ENCODE measurements around the gene ECE2. TPM values are rescaled to one million over a fixed set of nuclear protein-coding genes. Genes with fewer than 3 reads are reported as not detected.

The ECE2 gene
- total RNA-seq, 1 experiment from 2014 or later: not detected

- intact Hi-C loops (cut with micrococcal nuclease): no loop called here
- Histone ChIP-seq H3K4me3 (ENCODE audit: low read length) (no peak overlapping the region), H3K36me3 (ENCODE audit: low read depth, low read length) (peaks cover 93% of the 10 kb centered on the region), H3K9me3 (ENCODE audit: low read length) (no peaks in the 10 kb centered on the region), H3K27ac (ENCODE audit: low read length) (no peak overlapping the region), H3K27me3 (ENCODE audit: low read length) (no peaks in the 10 kb centered on the region), H4K20me1 (ENCODE audit: low read length) (peaks cover 32% of the 10 kb centered on the region), H3K9ac (ENCODE audit: low read length) (no peak overlapping the region), H3F3A (ENCODE audit: low read length, unreplicated experiment) (no peaks in the 10 kb centered on the region), H3K79me2 (ENCODE audit: low read length) (peaks cover 68% of the 10 kb centered on the region), H2AFZ (ENCODE audit: low read length) (no peak overlapping the region), H3K9me2 (replicated peaks; ENCODE audit: low read length) (no peaks in the 10 kb centered on the region), H3K4me1 (ENCODE audit: insufficient read depth, low read length) (peaks cover 6% of the 10 kb centered on the region), H3K4me2 (ENCODE audit: low read length) (no peak overlapping the region)
- no peak for DNase-seq
- TF ChIP-seq EZH2phosphoT487 (IDR thresholded peaks at IDR 0.05; ENCODE audit: borderline replicate concordance, low read length): no peak
- TF ChIP-seq CTCF (conservative IDR thresholded peaks at IDR 0.05; ENCODE audit: low read depth, low read length): no peak
- no peak for TF ChIP-seq EZH2 (IDR thresholded peaks at IDR 0.05; ENCODE audit: low read length, unreplicated experiment)
- POLR2A ChIA-PET (ENCODE audit: unreplicated experiment): no interaction called here
- CTCF ChIA-PET: no interaction called here
- no TSS peak for BruUV-seq (replicated peaks)
- ATAC-seq: no peak
Observed at GRCh38 chr3:184325269-184325668, 49.4 kb downstream of the ECE2 start.

GRCh38 chr3:184325715-184326369 lies 50.0 kb downstream of the ECE2 start:
- H3K4me3 ChIP-seq (ENCODE audit: low read length): no peak overlapping the region
- no peaks in the 10 kb centered on the region for H3K9me2 ChIP-seq (replicated peaks; ENCODE audit: low read length)
- BruUV-seq (replicated peaks): no TSS peak
- peaks cover 62% of the 10 kb centered on the region for H3K79me2 ChIP-seq (ENCODE audit: low read length)
- intact Hi-C loops (cut with micrococcal nuclease): no loop called here
- H3K27ac ChIP-seq (ENCODE audit: low read length): no peak overlapping the region
- TF ChIP-seq EZH2 (IDR thresholded peaks at IDR 0.05; ENCODE audit: low read length, unreplicated experiment) (no peak), CTCF (conservative IDR thresholded peaks at IDR 0.05; ENCODE audit: low read depth, low read length) (no peak), EZH2phosphoT487 (IDR thresholded peaks at IDR 0.05; ENCODE audit: borderline replicate concordance, low read length) (no peak)
- CTCF ChIA-PET: no interaction called here
- peak; percentile 32; the same call in 1 of the 2 replicates for ATAC-seq
- no peaks in the 10 kb centered on the region for H3K9me3 ChIP-seq (ENCODE audit: low read length)
- no peaks in the 10 kb centered on the region for H3F3A ChIP-seq (ENCODE audit: low read length, unreplicated experiment)
- peak; percentile 33 for DNase-seq
- peaks cover 88% of the 10 kb centered on the region for H3K36me3 ChIP-seq (ENCODE audit: low read depth, low read length)
- H3K27me3 ChIP-seq (ENCODE audit: low read length): no peaks in the 10 kb centered on the region
- H3K4me2 ChIP-seq (ENCODE audit: low read length): no peak overlapping the region
- H4K20me1 ChIP-seq (ENCODE audit: low read length): peaks cover 27% of the 10 kb centered on the region
- H2AFZ ChIP-seq (ENCODE audit: low read length): no peak overlapping the region
- H3K9ac ChIP-seq (ENCODE audit: low read length): no peak overlapping the region
- H3K4me1 ChIP-seq (ENCODE audit: insufficient read depth, low read length): peaks cover under 1% of the 10 kb centered on the region; the same call in 1 of the 2 replicates
- POLR2A ChIA-PET (ENCODE audit: unreplicated experiment): no interaction called here

- Histone ChIP-seq H3K27me3 (ENCODE audit: low read length) (no peaks in the 10 kb centered on the region), H3K4me3 (ENCODE audit: low read length) (no peak overlapping the region), H3K4me2 (ENCODE audit: low read length) (no peak overlapping the region), H2AFZ (ENCODE audit: low read length) (no peak overlapping the region), H3K9ac (ENCODE audit: low read length) (no peak overlapping the region), H3K4me1 (ENCODE audit: insufficient read depth, low read length) (peaks cover 14% of the 10 kb centered on the region), H4K20me1 (ENCODE audit: low read length) (peaks cover 14% of the 10 kb centered on the region), H3K36me3 (ENCODE audit: low read depth, low read length) (peaks cover 88% of the 10 kb centered on the region), H3K27ac (ENCODE audit: low read length) (no peak overlapping the region), H3K9me2 (replicated peaks; ENCODE audit: low read length) (no peaks in the 10 kb centered on the region), H3F3A (ENCODE audit: low read length, unreplicated experiment) (peaks cover 3% of the 10 kb centered on the region), H3K79me2 (ENCODE audit: low read length) (peaks cover 53% of the 10 kb centered on the region), H3K9me3 (ENCODE audit: low read length) (no peaks in the 10 kb centered on the region)
- POLR2A ChIA-PET (ENCODE audit: unreplicated experiment): no interaction called here
- intact Hi-C loops (cut with micrococcal nuclease): no loop called here
- TF ChIP-seq EZH2phosphoT487 (IDR thresholded peaks at IDR 0.05; ENCODE audit: borderline replicate concordance, low read length) (no peak), CTCF (conservative IDR thresholded peaks at IDR 0.05; ENCODE audit: low read depth, low read length) (no peak), EZH2 (IDR thresholded peaks at IDR 0.05; ENCODE audit: low read length, unreplicated experiment) (no peak)
- ATAC-seq: no peak
- CTCF ChIA-PET: no interaction called here
- TSS peak; percentile 14 for BruUV-seq (replicated peaks)
- no peak for DNase-seq
Observed at GRCh38 chr3:184327171-184327570, 51.3 kb downstream of the ECE2 start.
